ENCODE results near the gene NABP2. TPM values are rescaled to one million over a fixed set of nuclear protein-coding genes. Genes with fewer than 3 reads are reported as not detected.

The NABP2 gene
- total and polyA plus RNA-seq, 8 donors = 21.8 to 33.8 (median 25.5) TPM

GRCh38 chr12:56256326-56256960 is 32.3 kb downstream of the NABP2 start:
- intact Hi-C loops (cut with DNase I) = no loop called here
- no peak for ATAC-seq
- no peak for TF ChIP-seq CTCF (IDR thresholded peaks at IDR 0.05)
- H3K9me3 ChIP-seq = no peaks in the 10 kb centered on the region
- H3K36me3 ChIP-seq = peaks cover 7 to 44% of the 10 kb centered on the region in 2 donors
- no peak for DNase-seq
- no peak overlapping the region for H3K27ac ChIP-seq
- H3K4me3 ChIP-seq = no peak overlapping the region
- no peaks in the 10 kb centered on the region for H3K27me3 ChIP-seq
- H3K4me1 ChIP-seq = peaks cover 16 to 27% of the 10 kb centered on the region in 2 donors

DNA sequence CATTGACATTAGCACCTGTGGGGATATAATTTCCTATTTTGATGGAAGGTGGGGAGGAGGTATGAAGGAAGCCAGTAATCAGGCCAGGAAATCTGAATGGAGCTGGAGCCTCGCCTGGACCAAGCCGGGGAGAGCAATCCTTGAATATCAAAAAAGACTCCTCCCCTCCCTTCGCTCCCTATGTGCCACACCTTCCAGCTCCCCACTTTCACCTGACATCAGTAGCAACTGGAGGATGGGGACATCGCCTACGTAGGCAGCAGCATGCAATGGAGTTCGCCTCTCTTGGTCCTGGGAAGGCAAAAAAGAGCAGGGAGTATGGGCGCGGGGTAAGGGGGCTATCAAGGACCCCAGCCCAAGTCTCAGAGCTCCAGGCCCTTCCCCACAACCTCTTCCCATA is 32.9 kb downstream of the NABP2 start:
- Histone ChIP-seq H3K36me3 (peaks cover 2 to 38% of the 10 kb centered on the region in 2 donors), H3K4me3 (peak overlapping the region; percentile 95 to 96), H3K4me1 (peaks cover 16 to 27% of the 10 kb centered on the region in 2 donors), H3K27me3 (no peaks in the 10 kb centered on the region), H3K27ac (no peak overlapping the region), H3K9me3 (no peaks in the 10 kb centered on the region)
- TF ChIP-seq CTCF (IDR thresholded peaks at IDR 0.05) = no peak
- ATAC-seq (no peak), DNase-seq (no peak)
- intact Hi-C loops (cut with DNase I) = no loop called here

DNA sequence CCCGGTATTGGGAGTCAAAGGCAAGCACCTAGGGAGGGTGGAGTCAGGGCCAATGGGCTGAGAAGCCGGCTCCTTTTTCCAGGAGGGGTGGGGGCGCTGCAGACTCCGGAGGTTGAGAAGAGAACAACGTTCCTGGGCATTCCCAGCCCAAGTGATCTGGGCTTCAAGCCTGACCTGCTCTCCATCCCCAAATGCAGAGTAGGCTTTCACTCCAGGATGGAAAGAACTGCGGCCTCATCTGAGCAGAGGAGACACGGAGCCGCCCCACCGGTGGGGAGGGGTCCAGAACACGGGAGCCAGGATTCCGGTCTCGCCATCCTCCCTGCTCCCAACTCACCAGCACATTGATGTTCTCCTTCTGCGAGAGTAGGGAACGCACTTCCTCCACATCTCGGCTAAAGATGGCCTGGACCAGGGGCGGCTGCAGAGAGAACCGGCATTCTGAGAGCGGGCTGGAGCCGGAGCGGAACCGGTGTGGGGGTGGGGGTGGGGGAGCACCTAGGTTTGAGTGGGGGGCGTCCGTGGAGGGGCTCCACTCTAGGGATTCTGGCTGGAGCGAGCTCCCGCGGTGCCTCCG is 33.4 kb downstream of the NABP2 start:
- Histone ChIP-seq H3K27me3 (no peaks in the 10 kb centered on the region), H3K4me1 (peaks cover 16 to 27% of the 10 kb centered on the region in 2 donors), H3K27ac (peak overlapping the region; percentile 86 to 90), H3K36me3 (peaks cover 0 to 33% of the 10 kb centered on the region in 2 donors), H3K9me3 (no peaks in the 10 kb centered on the region), H3K4me3 (peak overlapping the region; percentile 95 to 96)
- peak; percentile 55 for ATAC-seq
- TF ChIP-seq CTCF (IDR thresholded peaks at IDR 0.05) = no peak
- intact Hi-C loops (cut with DNase I) = no loop called here
- peak in 1 of 4 donors; percentile 21 for DNase-seq

DNA sequence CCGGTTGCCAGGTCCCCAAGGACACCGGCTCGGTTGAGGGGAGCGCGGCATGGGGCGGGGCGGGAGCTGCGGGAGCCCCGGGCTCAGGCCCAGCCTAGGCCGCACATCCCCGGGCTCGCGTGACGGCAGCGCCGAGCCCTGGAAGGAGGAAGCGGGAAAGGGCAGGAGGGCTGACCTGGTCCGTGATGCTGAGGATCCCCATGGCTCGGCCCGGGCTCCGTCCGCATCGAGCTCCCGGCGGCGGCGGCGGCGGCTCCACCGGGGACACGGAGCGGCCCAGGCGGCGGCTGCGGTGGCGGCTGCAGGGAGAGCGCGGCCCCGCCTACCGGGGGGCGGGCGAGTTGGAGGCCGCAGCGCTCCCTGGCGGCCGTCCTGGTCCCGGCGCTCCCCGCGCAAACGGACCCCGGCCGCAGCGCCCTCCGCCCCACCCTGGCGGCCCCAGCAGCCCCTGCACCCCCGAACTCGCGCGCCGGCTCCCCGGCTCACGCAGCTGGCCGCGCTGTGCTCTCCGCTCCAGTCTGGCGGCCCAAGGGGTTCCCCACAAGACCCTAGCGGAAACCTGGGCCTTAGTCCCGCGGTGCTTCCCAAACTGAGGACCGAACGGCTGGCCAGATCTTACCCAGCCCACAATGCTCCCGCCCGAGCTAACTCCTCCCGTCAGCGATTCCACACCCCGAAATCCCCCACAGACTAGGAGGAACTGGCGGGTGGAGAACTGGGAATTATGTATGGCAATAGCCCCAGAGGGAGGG is 34.1 kb downstream of the NABP2 start, which contains the start of gene ANKRD52:
Gene ANKRD52 (minus strand): TSS at position 317 of the 752 bp plus-strand sequence. CDS start 115 bp downstream, at position 202.
- Histone ChIP-seq H3K27me3 (no peaks in the 10 kb centered on the region), H3K4me1 (peaks cover 16 to 27% of the 10 kb centered on the region in 2 donors), H3K9me3 (no peaks in the 10 kb centered on the region), H3K4me3 (peak within 1 kb of the TSS; percentile 95 to 96), H3K36me3 (peaks cover 0 to 26% of the 10 kb centered on the region in 2 donors), H3K27ac (peak within 1 kb of the TSS; percentile 86 to 90)
- ATAC-seq = peak; percentile 97
- DNase-seq = peak; percentile 70 to 96 (median 85)
- intact Hi-C loops (cut with DNase I) = no loop called here
- peak; percentile 55 to 83 for TF ChIP-seq CTCF (IDR thresholded peaks at IDR 0.05)

GRCh38 chr12:56258820-56259183 is 34.7 kb downstream of the NABP2 start:
- Histone ChIP-seq H3K4me3 (peak overlapping the region; percentile 95 to 96), H3K4me1 (peaks cover 16 to 27% of the 10 kb centered on the region in 2 donors), H3K9me3 (no peaks in the 10 kb centered on the region), H3K27me3 (no peaks in the 10 kb centered on the region), H3K27ac (peak overlapping the region; percentile 86 to 90), H3K36me3 (peaks cover 0 to 21% of the 10 kb centered on the region in 2 donors)
- no peak for TF ChIP-seq CTCF (IDR thresholded peaks at IDR 0.05)
- intact Hi-C loops (cut with DNase I) = no loop called here
- DNase-seq = no peak
- no peak for ATAC-seq
